Trophoblast cell (in vitro differentiated cells and primary cell): Measurements from ENCODE around the gene GNB1.
A peak's percentile ranks its signal among the peaks of the same experiment; 100 is the strongest.

Source experiments
- DNase-seq, 2 donors: peaks; one replicate each; pipeline ENCODE4 v3.0.0-alpha.2; 2016
- H2AFZ ChIP-seq: 2 replicates; pipeline ENCODE4 v1.6.1; 2013; ENCODE audit warnings: low read length, moderate library complexity, mild to moderate bottlenecking; ENCODE audit not compliant: insufficient read depth, poor library complexity
- H2AK5ac ChIP-seq: 2 replicates; pipeline ENCODE4 v1.6.1; 2013; ENCODE audit warnings: mild to moderate bottlenecking, low read length
- H2BK120ac ChIP-seq: 2 replicates; pipeline ENCODE4 v1.6.1; 2013; ENCODE audit warnings: low read length, mild to moderate bottlenecking, moderate library complexity; ENCODE audit not compliant: insufficient read depth, poor library complexity
- H2BK12ac ChIP-seq: 2 replicates; pipeline ENCODE4 v1.6.1; 2013; ENCODE audit warnings: mild to moderate bottlenecking, low read length, moderate library complexity
- H2BK5ac ChIP-seq: 2 replicates; pipeline ENCODE4 v1.6.1; 2013; ENCODE audit warnings: low read length, low read depth, moderate library complexity, mild to moderate bottlenecking; ENCODE audit not compliant: poor library complexity
- H3K14ac ChIP-seq: 2 replicates; pipeline ENCODE4 v1.6.1; 2013; ENCODE audit warnings: mild to moderate bottlenecking, low read length
- H3K18ac ChIP-seq: 2 replicates; pipeline ENCODE4 v1.6.1; 2013; ENCODE audit warnings: mild to moderate bottlenecking, low read length
- H3K23ac ChIP-seq: 2 replicates; pipeline ENCODE4 v1.6.1; 2013; ENCODE audit warnings: low read length
- H3K27ac ChIP-seq: 2 replicates; pipeline ENCODE4 v1.5.1; 2013; ENCODE audit warnings: low read depth, mild to moderate bottlenecking, inconsistent platforms, low read length, moderate library complexity
- H3K27me3 ChIP-seq: 2 replicates; pipeline ENCODE4 v1.6.1; 2013; ENCODE audit warnings: inconsistent platforms, mild to moderate bottlenecking, low read length, moderate library complexity; ENCODE audit not compliant: insufficient read depth
- H3K36me3 ChIP-seq, 2 experiments: 1 replicate in 1 of 2; 2 replicates in 1 of 2; pipeline ENCODE4 v1.6.1; 2013; ENCODE audit warnings: low read length in 2 of 2, mild to moderate bottlenecking in 2 of 2, moderate library complexity in 1 of 2; ENCODE audit not compliant: insufficient read depth in 2 of 2, control insufficient read depth in 1 of 2
- H3K4ac ChIP-seq: 2 replicates; pipeline ENCODE4 v1.6.1; 2013; ENCODE audit warnings: low read depth, mild to moderate bottlenecking, low read length, moderate library complexity
- H3K4me1 ChIP-seq, 2 experiments: 1 replicate in 1 of 2; 2 replicates in 1 of 2; pipeline ENCODE4 v1.6.1; 2013; ENCODE audit warnings: low read length in 2 of 2, mild to moderate bottlenecking in 2 of 2, moderate library complexity in 1 of 2; ENCODE audit not compliant: insufficient read depth in 2 of 2, control insufficient read depth in 1 of 2
- H3K4me2 ChIP-seq: 2 replicates; pipeline ENCODE4 v1.6.1; 2013; ENCODE audit warnings: inconsistent platforms, mild to moderate bottlenecking, low read length, moderate library complexity
- H3K4me3 ChIP-seq: 2 replicates; pipeline ENCODE4 v1.5.1; 2013; ENCODE audit warnings: mild to moderate bottlenecking, low read depth, low read length, inconsistent platforms
- H3K79me1 ChIP-seq: one replicate; pipeline ENCODE4 v1.6.1; 2013; ENCODE audit warnings: low read length
- H3K79me2 ChIP-seq: 2 replicates; pipeline ENCODE4 v1.6.1; 2013; ENCODE audit warnings: low read length, mild to moderate bottlenecking; ENCODE audit not compliant: control insufficient read depth, insufficient read depth, poor library complexity
- H3K9ac ChIP-seq: 2 replicates; pipeline ENCODE4 v1.6.1; 2013; ENCODE audit warnings: mild to moderate bottlenecking, low read length
- H3K9me3 ChIP-seq: 2 replicates; pipeline ENCODE4 v1.6.1; 2013; ENCODE audit warnings: low read depth, mild to moderate bottlenecking, control low read depth, inconsistent platforms, low read length; ENCODE audit not compliant: insufficient read depth
- H4K12ac ChIP-seq: 2 replicates; pipeline ENCODE4 v1.6.1; 2013; ENCODE audit warnings: low read depth, mild to moderate bottlenecking, low read length, moderate library complexity
- H4K8ac ChIP-seq: 2 replicates; pipeline ENCODE4 v1.6.1; 2013; ENCODE audit warnings: low read depth, mild to moderate bottlenecking, low read length, moderate library complexity
- H4K91ac ChIP-seq: one replicate; pipeline ENCODE4 v1.6.1; 2013; ENCODE audit warnings: low read depth, mild to moderate bottlenecking, low read length, moderate library complexity
- WGBS: extraction: QIAGEN DNeasy Blood & Tissue Kit; methylation state at CpG from one replicate; pipeline ENCODE4 v1.1.7; 2013; ENCODE audit warnings: missing lambda C conversion rate; ENCODE audit not compliant: insufficient read length, insufficient coverage; ENCODE audit errors: extremely low coverage; 5-methylcytosine and 5-hydroxymethylcytosine counted together

The GNB1 gene

GRCh38 chr1:1876335-1876930 is 14.5 kb downstream of the GNB1 start:
- H4K91ac ChIP-seq = no peak overlapping the region
- WGBS = no CpG with 5 or more reads among the region's 11 CpGs
- no peak overlapping the region for H2BK12ac ChIP-seq
- no peak overlapping the region for H3K9ac ChIP-seq
- H2AFZ ChIP-seq = no peak overlapping the region
- H3K4me3 ChIP-seq = no peak overlapping the region
- no peak overlapping the region for H2AK5ac ChIP-seq
- H3K4ac ChIP-seq = peak overlapping the region; percentile 97
- no peaks in the 10 kb centered on the region for H3K27me3 ChIP-seq
- H3K18ac ChIP-seq = no peak overlapping the region
- H3K36me3 ChIP-seq = peaks cover 39 to 43% of the 10 kb centered on the region in 2 experiments
- H4K12ac ChIP-seq = no peak overlapping the region
- H2BK120ac ChIP-seq = no peak overlapping the region
- H3K79me1 ChIP-seq = no peaks in the 10 kb centered on the region
- peak; percentile 81 to 94 for DNase-seq
- H3K23ac ChIP-seq = no peak overlapping the region
- peaks cover 0 to 6% of the 10 kb centered on the region in 2 experiments for H3K4me1 ChIP-seq
- H3K79me2 ChIP-seq = peaks cover 73% of the 10 kb centered on the region
- H3K4me2 ChIP-seq = no peak overlapping the region
- H3K14ac ChIP-seq = no peak overlapping the region
- H4K8ac ChIP-seq = no peak overlapping the region
- no peak overlapping the region for H3K27ac ChIP-seq
- no peak overlapping the region for H2BK5ac ChIP-seq
- H3K9me3 ChIP-seq = no peaks in the 10 kb centered on the region

GRCh38 chr1:1875932-1876331 is 15.0 kb downstream of the GNB1 start:
- no peak overlapping the region for H3K27ac ChIP-seq
- no peak overlapping the region for H4K12ac ChIP-seq
- no CpG with 5 or more reads among the region's 1 CpG for WGBS
- H4K91ac ChIP-seq = no peak overlapping the region
- H2AFZ ChIP-seq = no peak overlapping the region
- H3K23ac ChIP-seq = no peak overlapping the region
- no peak overlapping the region for H3K4me2 ChIP-seq
- no peaks in the 10 kb centered on the region for H3K79me1 ChIP-seq
- no peak overlapping the region for H2BK5ac ChIP-seq
- H2AK5ac ChIP-seq = no peak overlapping the region
- H3K9ac ChIP-seq = no peak overlapping the region
- H2BK12ac ChIP-seq = no peak overlapping the region
- no peak overlapping the region for H3K14ac ChIP-seq
- no peak overlapping the region for H4K8ac ChIP-seq
- DNase-seq = no peak
- no peak overlapping the region for H3K4me3 ChIP-seq
- peak overlapping the region; percentile 97 for H3K4ac ChIP-seq
- H3K79me2 ChIP-seq = peaks cover 73% of the 10 kb centered on the region
- no peaks in the 10 kb centered on the region for H3K9me3 ChIP-seq
- H3K36me3 ChIP-seq = peaks cover 39 to 43% of the 10 kb centered on the region in 2 experiments
- H3K18ac ChIP-seq = no peak overlapping the region
- no peaks in the 10 kb centered on the region for H3K27me3 ChIP-seq
- H3K4me1 ChIP-seq = peaks cover 0 to 6% of the 10 kb centered on the region in 2 experiments
- H2BK120ac ChIP-seq = no peak overlapping the region

- Histone ChIP-seq H3K4me3 (no peak overlapping the region), H3K4me1 (peaks cover 0 to 6% of the 10 kb centered on the region in 2 experiments), H3K4me2 (no peak overlapping the region), H4K12ac (no peak overlapping the region), H2BK5ac (no peak overlapping the region), H4K8ac (no peak overlapping the region), H3K36me3 (peaks cover 39 to 43% of the 10 kb centered on the region in 2 experiments), H2AK5ac (no peak overlapping the region), H3K27ac (no peak overlapping the region), H2AFZ (no peak overlapping the region), H3K14ac (no peak overlapping the region), H2BK120ac (no peak overlapping the region), H4K91ac (no peak overlapping the region), H3K9ac (no peak overlapping the region), H3K79me1 (no peaks in the 10 kb centered on the region), H3K27me3 (no peaks in the 10 kb centered on the region), H2BK12ac (no peak overlapping the region), H3K79me2 (peaks cover 75% of the 10 kb centered on the region), H3K23ac (no peak overlapping the region), H3K4ac (peak overlapping the region; percentile 97), H3K18ac (no peak overlapping the region), H3K9me3 (no peaks in the 10 kb centered on the region)
- WGBS = no CpG with 5 or more reads among the region's 7 CpGs
- no peak for DNase-seq
These were observed 16.0 kb downstream of the GNB1 start for GRCh38 chr1:1874901-1875300.

- H3K9ac ChIP-seq = no peak overlapping the region
- H2AFZ ChIP-seq = peak overlapping the region; percentile 6
- no peak overlapping the region for H3K4me2 ChIP-seq
- peaks cover 31 to 37% of the 10 kb centered on the region in 2 experiments for H3K36me3 ChIP-seq
- no peaks in the 10 kb centered on the region for H3K79me1 ChIP-seq
- WGBS = no CpG with 5 or more reads among the region's 2 CpGs
- H4K8ac ChIP-seq = no peak overlapping the region
- H2BK5ac ChIP-seq = no peak overlapping the region
- peaks cover 0 to 6% of the 10 kb centered on the region in 2 experiments for H3K4me1 ChIP-seq
- no peaks in the 10 kb centered on the region for H3K9me3 ChIP-seq
- H3K23ac ChIP-seq = no peak overlapping the region
- no peak overlapping the region for H2AK5ac ChIP-seq
- no peak overlapping the region for H4K91ac ChIP-seq
- no peak overlapping the region for H2BK120ac ChIP-seq
- no peak overlapping the region for H3K18ac ChIP-seq
- H3K27me3 ChIP-seq = no peaks in the 10 kb centered on the region
- no peak overlapping the region for H4K12ac ChIP-seq
- DNase-seq = no peak
- H3K27ac ChIP-seq = no peak overlapping the region
- no peak overlapping the region for H3K4me3 ChIP-seq
- H3K79me2 ChIP-seq = peaks cover 67% of the 10 kb centered on the region
- H3K14ac ChIP-seq = no peak overlapping the region
- H3K4ac ChIP-seq = peak overlapping the region; percentile 84
- H2BK12ac ChIP-seq = no peak overlapping the region
These were observed 17.7 kb downstream of the GNB1 start for GRCh38 chr1:1873186-1873585.
